Hematopoietic multipotent progenitor cell treated with erythropoietin and hydrocortisone succinate and interleukin-3 and kit ligand, for 6 days (in vitro differentiated cells): ENCODE measurements around the gene NPRL2.

Experiments
- DNase-seq: peaks from one replicate; pipeline ENCODE4 v3.0.0-alpha.2; 2015

The NPRL2 gene

GRCh38 chr3:50373146-50374051 lies 22.8 kb upstream of the NPRL2 start:
- DNase-seq = no peak

GRCh38 chr3:50372349-50372748 lies 21.8 kb upstream of the NPRL2 start:
- peak; percentile 84 for DNase-seq

- no peak for DNase-seq
These were observed 20.6 kb upstream of the NPRL2 start for GRCh38 chr3:50371133-50371685.

GRCh38 chr3:50370594-50370993 lies 20.0 kb upstream of the NPRL2 start:
- peak; percentile 71 for DNase-seq

GRCh38 chr3:50369012-50369670 lies 18.6 kb upstream of the NPRL2 start:
- DNase-seq = peak; percentile 55

GRCh38 chr3:50365842-50366220 lies 15.3 kb upstream of the NPRL2 start:
- DNase-seq = no peak

- DNase-seq = peak; percentile 94
These were observed 14.7 kb upstream of the NPRL2 start for GRCh38 chr3:50365080-50365841.

- no peak for DNase-seq
These were observed 14.1 kb upstream of the NPRL2 start for GRCh38 chr3:50364573-50365079.

GRCh38 chr3:50359760-50360110 lies 9.2 kb upstream of the NPRL2 start:
- no peak for DNase-seq

- DNase-seq = peak; percentile 99
These were observed 8.6 kb upstream of the NPRL2 start, which contains the start of gene TMEM115 for GRCh38 chr3:50358911-50359759. Gene TMEM115, minus strand, starts transcription at chr3:50359521. Its CDS starts 458 bp downstream, at chr3:50359063.

- DNase-seq = no peak
These were observed 7.9 kb upstream of the NPRL2 start for GRCh38 chr3:50358355-50358910.

GRCh38 chr3:50357481-50357880 lies 6.9 kb upstream of the NPRL2 start:
- no peak for DNase-seq

- DNase-seq = peak; percentile 87
These were observed 6.0 kb upstream of the NPRL2 start for GRCh38 chr3:50356553-50356952.

GRCh38 chr3:50355829-50356552 lies 5.4 kb upstream of the NPRL2 start:
- no peak for DNase-seq

GRCh38 chr3:50354850-50355249 lies 4.3 kb upstream of the NPRL2 start:
- DNase-seq = no peak

GRCh38 chr3:50354186-50354764 lies 3.7 kb upstream of the NPRL2 start:
- DNase-seq = peak; percentile 80

- no peak for DNase-seq
These were observed 2.9 kb upstream of the NPRL2 start for GRCh38 chr3:50353245-50354004.

GRCh38 chr3:50352781-50353180 lies 2.2 kb upstream of the NPRL2 start:
- peak; percentile 70 for DNase-seq

- DNase-seq = no peak
These were observed 735 bp upstream of the NPRL2 start for GRCh38 chr3:50351323-50351697.

- no peak for DNase-seq
These were observed 405 bp downstream of the NPRL2 start for GRCh38 chr3:50350213-50350526.
